GM19035 (cell line): ENCODE data around the gene DNAJC5.
"Not testable (repeated sequence)": the region's sequence is repeated elsewhere in the genome, so short reads cannot be mapped to it uniquely, and the experiment has no call there.

Experiments used
- ATAC-seq: cut with Tn5 transposase; IDR thresholded peaks from one replicate; pipeline ENCODE4 v1.9.1; 2021; ENCODE audit not compliant: unreplicated experiment

The DNAJC5 gene

DNA sequence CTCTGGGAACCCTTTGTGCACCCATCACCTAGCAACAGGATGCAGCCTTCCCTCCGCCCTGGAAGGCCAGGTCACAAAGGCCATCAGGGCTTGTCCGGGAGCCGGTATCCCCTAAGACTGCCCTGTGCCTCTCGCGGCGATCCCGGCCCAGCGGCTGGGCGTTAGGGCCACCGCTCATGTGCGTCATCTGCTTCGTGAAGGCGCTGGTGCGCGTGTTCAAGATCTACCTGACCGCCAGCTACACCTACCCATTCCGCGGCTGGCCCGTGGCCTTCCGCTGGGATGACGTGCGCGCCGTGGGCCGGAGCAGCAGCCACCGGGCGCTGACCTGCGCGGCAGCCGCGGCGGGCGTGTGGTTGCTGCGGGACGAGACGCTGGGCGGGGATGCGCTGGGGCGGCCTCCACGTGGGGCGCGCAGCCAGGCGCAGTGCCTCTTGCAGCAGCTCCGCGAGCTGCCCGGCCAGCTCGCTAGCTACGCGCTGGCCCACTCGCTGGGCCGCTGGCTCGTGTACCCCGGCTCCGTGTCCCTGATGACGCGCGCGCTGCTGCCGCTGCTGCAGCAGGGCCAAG lies 33.5 kb upstream of the DNAJC5 start, which contains the start of gene ABHD16B:
Gene ABHD16B (plus strand): TSS at position 134 of the 570 bp plus-strand sequence. CDS start 43 bp downstream, at position 177.
- no peak for ATAC-seq

DNA sequence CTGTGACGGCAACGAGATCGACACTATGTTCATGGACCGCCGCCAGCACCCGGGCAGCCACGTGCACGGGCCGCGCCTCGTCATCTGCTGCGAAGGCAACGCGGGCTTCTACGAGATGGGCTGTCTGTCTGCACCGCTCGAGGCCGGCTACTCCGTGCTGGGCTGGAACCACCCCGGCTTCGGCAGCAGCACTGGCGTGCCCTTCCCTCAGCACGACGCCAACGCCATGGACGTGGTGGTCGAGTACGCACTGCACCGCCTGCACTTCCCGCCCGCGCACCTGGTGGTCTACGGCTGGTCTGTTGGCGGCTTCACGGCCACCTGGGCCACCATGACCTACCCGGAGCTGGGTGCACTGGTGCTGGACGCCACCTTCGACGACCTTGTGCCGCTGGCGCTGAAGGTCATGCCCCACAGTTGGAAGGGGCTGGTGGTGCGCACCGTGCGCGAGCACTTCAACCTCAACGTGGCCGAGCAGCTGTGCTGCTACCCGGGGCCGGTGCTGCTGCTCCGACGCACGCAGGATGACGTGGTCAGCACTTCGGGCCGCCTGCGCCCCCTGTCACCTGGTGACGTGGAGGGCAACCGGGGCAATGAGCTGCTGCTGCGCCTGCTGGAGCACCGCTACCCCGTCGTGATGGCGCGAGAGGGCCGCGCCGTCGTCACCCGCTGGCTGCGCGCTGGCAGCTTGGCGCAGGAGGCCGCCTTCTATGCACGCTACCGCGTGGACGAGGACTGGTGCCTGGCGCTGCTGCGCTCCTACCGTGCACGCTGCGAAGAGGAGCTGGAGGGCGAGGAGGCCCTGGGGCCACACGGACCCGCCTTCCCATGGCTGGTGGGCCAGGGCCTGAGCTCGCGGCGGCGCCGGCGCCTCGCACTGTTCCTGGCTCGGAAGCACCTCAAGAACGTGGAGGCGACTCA lies 32.7 kb upstream of the DNAJC5 start:
- ATAC-seq: no peak

DNA sequence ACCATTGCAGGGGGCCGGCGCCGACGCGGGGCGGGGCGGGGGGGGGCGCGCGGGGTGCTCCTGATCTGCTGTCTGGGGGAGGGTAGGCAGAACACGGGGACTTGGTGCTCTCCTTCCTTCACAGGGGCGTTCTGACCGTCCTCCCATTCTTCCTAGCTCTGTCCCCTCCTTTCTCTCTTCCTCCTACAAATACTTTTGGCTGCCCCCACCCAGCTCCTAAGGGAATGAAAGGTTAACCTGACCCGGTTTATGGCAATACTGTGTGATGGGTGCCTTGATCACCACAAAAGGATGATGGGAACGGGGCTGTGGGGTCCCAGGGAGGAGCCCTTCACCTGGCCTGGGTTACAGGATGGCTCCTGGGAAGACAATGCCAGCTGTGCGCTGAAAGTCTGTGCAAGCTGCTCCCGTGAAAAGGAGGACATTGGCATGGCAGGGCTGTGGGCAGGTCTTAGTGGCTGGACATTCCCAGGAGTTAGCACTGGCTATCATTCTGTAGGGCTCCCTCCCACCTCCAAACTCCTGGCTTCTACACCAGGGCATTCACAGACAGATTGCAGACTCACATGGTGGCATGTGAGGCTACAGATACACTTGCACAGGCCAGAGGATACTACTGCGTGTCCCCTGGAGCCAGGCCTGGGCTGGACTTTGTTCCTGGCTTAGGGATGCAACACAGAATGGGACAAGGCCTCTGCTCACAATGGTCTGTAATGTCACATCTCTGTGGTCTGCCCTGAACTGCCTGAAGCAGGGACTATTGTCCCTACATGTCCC lies 31.7 kb upstream of the DNAJC5 start:
- ATAC-seq: no peak

DNA sequence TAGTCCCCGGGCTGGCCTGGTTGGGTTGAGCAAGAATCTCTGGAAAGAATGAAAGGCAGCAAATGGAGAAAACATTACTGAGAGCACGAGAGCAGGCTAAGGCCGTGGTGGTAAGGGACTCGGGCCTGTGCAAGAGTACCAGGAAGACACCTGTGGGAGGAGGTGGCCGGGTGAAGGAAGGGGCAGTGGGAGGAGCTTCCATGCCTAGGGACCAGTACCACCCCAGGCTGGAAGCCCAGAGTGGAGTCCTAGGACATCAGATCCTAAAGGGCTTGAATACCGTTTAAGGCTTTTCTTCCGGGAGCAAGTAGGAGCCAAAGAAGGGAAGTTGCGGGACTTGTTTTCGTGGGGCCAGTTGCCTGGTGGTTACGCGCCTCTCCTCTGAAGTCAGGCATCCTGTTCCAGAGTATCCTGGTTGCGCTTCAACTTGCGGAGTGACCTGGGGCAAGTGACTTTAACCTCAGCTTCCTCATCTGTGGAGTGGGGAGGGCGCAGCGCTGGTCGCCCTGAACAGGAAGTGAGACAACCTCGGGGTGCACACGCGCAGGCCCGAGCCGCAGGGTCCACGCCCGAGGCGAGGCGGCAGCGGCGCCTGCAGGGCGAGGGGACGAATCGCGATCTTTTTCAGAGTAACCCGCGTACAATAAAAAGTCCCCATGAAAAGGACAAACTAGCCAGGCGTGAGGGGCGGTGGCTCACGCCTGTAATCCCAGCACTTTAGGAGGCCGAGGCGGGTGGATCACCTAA lies 31.0 kb upstream of the DNAJC5 start:
- peak; percentile 58 for ATAC-seq

DNA sequence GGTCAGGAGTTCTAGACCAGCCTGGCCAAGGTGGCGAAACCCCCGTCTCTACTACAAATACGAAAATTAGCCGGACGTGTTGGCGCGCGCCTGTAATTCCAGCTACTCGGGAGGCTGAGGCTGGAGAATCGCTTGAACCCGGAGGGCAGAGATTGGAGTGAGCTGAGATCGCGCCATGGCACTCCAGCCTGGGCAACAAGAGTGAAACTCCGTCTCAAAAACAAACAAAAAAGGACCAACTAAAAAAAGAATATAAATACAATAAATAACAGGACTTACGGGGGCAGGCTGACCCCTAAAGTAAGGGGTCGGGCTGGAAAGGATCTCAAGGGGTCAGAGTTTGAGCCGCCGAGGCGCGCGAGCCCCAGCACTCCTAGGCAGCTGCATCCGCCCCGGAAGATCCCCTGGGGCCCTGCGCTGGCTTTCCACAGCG lies 30.4 kb upstream of the DNAJC5 start:
- ATAC-seq: peak; percentile 3

DNA sequence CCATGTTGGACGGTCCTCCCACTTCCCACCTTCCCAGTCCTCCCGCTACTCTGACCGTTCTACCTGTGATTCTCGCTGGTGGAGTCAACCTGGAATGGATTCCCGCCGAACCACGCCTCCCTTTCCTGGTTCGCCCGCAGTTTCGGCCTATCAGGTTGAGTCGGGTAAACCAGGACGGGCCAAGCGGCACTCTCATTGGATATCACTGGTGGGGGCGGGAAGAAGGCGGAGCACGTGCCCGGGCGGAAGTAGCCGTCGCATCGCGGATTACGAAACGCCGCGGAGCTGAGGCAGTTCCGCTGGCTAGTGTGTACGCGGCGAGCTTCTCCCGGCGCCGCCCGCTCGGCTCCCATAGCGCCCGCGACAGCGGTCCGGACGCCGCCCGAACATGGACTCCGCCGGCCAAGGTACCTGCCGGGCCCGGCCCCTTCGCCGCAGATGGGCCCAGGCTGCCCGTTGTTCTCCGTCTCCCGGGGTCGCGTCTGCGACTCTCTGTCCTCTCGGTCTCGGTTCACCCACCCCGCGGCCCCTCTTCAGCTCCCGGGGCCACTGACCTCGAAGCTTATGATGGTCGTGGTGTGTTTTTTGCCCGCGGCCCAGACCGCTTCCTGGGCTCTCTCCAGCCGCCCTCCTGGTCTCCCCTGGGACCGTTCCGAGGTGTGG lies 29.8 kb upstream of the DNAJC5 start, which contains the start of gene TPD52L2:
Gene TPD52L2 (plus strand): TSS at position 293 of the 663 bp plus-strand sequence. CDS start 96 bp downstream, at position 389.
- ATAC-seq: peak; percentile 80

DNA sequence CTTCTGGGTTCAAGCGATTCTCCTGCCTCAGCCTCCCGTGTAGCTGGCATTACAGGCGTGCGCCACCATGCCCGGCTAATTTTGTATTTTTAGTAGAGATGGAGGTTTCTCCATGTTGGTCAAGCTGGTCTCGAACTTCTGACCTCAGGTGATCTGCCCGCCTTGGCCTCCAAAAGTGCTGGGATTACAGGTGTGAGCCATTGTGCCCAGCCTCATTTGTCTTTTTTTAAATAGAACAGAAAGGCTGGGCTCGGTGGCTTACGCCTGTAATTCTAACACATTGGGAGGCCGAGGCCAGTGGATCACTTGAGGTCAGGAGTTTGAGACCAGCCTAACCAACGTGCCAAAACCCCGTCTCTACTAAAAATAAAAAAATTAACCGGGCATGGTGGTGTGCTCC lies 27.9 kb upstream of the DNAJC5 start:
- not testable (repeated sequence) for ATAC-seq

DNA sequence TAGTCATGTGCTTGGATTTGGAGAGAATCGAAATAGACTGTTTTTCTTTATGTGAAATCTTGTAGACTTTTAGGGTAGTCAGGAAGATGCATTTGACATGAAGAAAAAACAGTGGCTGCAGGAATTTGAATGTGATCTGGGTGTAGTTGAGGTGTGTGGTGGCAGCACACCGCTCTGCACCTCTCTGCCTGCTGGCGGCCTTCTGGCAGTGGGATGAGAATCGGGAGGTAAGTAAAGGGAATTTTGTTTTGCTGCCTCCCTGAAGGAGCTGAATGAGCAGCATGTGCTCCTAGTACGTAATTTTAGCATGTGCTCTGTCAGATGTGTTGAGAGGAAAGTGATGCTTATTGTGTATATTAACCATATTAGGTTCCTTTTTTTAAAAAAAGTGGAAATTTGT lies 26.7 kb upstream of the DNAJC5 start:
- ATAC-seq: no peak

DNA sequence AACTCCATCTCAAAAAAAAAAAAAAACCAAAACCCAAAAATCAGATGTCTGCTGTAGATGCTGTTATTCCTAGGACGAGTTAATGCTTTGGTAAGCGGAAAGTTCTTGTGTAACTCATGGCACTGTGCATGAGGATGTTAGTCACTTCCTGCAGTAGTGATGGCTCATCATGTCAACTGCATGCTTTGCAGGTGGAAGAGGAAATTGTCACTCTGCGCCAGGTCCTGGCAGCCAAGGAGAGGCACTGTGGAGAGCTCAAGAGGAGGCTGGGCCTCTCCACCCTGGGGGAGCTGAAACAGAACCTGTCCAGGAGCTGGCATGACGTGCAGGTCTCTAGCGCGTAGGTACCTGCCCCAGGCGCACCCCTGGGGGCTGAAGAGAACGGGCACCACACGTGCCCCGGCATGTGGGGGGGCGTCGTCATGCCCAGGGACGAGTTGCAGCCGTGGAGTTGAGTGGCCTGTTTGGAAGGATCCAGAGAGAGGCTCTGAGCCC lies 21.4 kb upstream of the DNAJC5 start:
- no peak for ATAC-seq

DNA sequence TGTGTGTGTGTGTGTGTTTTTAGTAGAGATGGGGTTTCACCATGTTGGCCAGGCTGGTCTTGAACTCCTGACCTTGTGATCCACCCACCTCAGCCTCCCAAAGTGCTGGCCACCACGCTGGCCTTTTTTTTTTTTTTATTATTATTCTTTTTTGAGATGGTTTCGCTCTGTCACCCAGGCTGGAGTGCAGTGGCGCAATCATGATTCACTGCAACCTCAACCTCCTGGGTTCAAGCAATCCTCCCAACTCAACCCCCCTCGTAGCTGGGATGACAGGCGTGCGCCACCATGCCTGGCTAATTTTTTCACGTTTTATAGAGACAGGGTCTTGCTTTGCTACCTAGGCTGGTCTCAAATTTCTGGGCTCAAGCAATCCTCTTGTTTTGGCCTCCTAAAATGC lies 20.7 kb upstream of the DNAJC5 start:
- not testable (repeated sequence) for ATAC-seq

DNA sequence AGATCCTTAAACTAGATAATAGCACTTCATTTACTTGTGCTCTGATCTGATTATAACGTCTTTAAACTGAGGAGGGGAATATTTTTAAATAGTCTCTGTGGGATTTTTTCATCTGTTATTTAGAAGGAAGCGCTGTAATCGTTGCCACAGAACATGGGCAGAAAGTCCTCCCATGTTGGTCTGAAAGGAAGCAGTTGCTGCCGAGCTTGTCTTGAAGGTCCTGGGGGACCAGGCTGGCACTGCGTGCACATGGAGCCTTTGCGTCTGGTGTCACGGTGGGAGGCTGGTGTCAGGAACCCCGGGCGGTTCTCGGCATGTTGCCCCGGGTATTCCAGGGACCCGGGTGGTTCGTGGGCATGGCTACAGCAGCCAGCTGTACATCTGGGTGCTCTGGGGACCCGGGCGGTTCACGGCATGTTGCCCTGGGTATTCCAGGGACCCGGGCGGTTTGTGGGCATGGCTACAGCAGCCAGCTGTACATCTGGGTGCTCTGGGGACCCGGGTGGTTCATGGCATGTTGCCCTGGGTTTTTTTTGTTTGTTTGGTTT lies 18.4 kb upstream of the DNAJC5 start:
- ATAC-seq: no peak

DNA sequence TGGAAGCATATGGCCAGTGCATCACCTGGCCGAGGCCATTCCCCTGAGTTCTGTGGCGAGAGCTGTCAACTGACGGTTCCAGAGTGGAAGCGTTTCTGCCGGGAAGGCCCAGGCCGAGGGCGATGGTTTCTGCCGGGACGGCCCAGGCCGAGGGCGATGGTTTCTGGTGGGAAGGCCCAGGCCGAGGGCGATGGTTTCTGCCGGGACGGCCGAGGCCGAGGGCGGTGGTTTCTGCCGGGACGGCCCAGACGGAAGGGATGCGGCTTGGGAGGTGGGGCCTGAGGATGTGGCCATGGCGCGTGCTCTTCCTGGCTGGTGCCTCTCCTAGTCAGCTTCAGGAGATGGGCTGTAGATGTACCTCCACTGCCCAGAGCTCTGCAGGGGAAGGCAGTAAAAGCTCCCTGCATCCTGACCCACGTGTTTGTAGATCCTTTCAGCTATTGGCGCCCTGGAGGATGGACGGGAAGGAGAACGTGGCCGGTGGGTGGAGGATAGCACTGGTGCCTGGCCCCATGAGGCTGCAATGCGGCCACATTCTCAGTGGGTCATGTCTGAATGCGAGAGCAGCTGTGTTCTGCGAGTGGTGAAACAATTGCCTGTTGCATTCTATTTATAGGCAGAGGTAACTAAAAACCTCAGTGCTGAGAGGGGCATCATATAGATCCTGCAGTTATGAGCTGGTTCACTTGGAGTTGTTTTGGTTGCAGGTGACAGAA lies 17.0 kb upstream of the DNAJC5 start:
- no peak for ATAC-seq

DNA sequence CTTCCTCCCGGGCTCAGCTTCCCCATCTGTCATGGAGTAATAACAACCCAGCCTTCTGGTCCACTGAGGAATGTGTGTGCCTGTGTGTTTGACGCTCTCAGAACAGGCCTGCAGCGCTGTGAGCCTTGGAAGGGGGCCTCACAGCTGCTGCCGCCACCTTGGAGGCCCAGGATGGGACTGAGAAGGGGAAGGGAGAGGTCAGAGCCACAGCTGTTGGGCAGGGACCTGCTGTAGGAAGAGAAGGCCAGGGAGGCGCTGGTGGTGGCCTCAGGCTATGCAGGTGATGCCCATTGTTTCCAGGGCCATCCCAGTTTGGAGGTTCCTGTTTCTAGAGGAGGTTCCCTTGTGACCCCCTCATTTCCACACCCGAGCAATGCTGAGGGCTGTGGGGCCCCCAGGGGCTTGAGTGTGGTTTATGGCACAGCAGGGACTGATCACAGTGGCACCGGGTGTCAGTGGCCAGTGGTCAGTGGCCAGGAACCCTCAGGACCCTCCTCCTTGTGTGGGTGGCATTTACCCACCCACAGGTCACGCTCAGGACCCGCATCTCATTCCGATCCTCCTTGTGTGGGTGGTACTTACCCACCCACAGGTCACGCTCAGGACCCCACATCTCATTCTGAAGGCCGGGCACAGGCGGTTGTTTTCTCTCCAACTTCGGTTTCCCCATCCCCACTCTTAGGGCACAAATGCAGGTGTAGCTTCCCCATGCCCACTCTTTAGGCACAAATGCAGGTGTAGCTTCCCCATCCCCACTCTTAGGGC lies 15.8 kb upstream of the DNAJC5 start:
- ATAC-seq: no peak

DNA sequence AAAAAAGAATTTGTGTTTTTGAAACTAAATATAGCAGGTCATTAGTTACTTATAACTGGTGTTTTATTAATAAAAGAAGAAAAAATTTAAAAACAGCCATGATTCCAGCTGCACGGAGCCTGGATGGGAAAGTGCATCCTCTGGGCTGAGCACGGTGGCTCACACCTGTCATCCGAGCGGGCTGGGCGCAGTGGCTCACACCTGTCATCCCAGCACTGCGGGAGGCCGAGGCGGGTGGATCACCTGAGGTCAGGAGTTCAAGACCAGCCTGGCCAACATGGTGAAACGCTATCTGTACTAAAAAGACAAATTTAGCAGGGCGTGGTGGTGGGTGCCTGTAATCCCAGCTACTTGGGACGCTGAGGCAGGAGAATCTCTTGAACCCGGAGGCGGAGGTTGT lies 14.0 kb upstream of the DNAJC5 start:
- ATAC-seq: not testable (repeated sequence)

DNA sequence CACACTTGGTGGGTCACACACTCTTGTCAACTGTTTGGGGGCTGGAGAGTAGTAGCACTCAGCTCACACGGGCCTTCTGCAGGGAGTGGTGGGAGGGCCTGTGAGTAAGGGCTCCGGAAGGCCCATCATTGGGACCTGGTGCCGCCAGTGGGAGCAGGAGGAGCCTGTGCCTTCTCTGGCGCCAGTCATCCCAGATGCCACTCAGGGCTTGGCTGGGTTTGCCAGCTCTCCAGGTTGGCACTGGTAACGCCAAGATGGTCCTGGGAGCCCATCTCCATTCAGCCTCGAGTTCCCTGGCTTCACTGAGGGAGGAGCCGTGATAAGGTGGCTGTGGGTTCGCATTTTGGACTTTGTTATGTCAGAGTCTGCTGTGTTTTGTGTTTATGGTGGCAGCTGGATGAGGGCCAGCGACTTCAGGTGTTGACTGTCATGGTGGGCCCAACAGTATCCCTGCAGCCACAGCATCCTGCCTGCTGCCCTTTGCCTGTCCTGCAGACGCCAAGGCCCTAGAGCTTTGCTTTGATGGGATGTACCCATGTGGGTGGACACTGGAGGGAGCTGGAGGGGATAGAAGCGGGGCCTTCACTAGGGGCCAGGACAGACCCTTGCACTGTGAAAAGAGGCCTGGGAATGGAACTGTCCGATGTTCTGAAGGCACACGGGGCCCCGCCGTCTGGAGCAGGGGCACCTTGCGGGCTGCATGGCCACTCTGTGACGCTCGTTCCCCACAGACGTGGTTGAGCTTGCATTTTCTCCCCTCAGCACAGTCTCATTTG lies 13.3 kb upstream of the DNAJC5 start:
- ATAC-seq: no peak

DNA sequence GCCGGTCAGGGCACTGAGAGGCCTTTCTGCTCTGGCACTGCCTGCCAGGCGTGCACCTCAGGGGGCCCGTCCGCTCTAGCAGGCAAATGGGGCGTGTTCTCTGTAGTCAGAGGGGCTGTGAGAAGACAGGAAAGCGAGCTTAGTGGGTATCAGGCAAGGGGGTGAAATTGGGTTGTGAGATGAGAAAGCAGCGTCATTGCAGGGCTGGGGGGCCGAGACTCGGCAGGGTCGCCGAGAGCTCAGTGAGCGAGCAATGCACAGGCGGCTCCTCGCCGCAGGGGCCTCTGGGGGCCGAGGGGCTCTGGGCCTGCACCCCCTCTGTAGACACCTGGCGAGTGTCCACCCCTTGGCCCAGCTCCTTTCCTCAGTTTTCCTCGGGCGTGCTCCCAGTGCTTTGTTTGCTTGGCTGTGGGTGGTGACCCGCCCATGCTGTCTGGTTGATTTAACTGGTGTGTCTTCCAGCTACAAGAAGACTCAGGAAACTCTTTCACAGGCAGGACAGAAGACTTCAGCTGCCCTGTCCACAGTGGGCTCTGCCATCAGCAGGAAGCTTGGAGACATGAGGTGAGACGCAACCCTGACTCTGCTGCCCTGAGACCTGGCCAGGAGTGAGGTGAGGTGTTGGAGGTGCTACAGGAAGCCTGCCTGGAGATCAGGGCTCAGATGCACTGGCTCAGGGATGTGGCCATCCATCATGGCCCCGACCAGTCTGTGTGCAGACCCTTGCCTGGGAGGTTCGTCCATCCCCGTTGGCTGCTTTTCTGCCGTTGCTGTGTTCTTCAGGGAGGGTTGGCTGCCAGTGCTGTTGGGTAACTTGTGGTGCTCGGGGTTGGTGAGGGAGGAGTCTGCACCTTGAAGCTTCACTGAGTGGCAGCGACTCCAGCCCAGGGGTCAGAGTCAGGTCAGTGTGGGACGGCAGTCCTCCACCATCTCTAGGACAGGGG lies 12.4 kb upstream of the DNAJC5 start:
- ATAC-seq: no peak
